Measurements from ENCODE around the gene WNK1.

WNK1 gene

DNA sequence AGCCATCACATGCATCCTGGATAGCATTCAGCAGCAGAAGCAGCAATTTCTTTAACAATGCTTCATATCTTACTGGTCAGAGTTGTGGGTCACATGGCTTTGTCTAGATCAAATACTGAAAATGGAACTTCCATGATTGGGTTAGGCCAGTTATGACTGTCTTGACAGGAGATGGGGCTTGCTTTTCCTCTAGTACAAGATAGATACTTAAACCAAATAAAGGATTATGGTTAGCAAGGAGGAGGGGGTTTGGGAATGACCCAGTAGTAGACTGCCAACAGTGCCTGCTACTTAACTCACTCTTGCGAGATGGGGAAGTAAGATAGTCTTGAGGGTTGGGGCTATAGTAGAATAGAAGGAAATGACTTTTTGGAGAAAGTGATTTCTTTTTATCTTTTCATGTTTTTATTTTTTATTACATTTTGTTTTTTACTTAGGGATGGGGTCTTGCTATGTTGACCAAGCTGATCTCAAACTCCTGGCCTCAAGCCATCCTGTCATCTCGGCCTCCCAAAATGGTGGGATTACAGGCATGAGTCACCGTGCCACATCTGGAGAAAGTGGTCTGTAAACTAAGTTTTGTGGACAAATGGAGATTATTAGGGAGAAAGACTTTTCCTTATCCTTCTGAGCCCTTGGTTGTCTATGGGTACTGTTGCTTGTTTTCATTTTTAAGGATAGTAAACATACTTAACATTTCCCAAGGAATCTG is 37.6 kb downstream of the WNK1 start (continued):
- TF ChIP-seq, protein P1, sequence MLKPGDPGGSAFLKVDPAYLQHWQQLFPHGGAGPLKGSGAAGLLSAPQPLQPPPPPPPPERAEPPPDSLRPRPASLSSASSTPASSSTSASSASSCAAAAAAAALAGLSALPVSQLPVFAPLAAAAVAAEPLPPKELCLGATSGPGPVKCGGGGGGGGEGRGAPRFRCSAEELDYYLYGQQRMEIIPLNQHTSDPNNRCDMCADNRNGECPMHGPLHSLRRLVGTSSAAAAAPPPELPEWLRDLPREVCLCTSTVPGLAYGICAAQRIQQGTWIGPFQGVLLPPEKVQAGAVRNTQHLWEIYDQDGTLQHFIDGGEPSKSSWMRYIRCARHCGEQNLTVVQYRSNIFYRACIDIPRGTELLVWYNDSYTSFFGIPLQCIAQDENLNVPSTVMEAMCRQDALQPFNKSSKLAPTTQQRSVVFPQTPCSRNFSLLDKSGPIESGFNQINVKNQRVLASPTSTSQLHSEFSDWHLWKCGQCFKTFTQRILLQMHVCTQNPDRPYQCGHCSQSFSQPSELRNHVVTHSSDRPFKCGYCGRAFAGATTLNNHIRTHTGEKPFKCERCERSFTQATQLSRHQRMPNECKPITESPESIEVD (tag by site-specific recombination; IDR thresholded peaks at IDR 0.05), result peak; percentile 66; the same call in 1 of the 2 replicates
- TF ChIP-seq MZF1 (tag by site-specific recombination; IDR thresholded peaks at IDR 0.05; ENCODE audit: borderline replicate concordance) (0 out of 2 replicates have a peak, but pooled peaks have one; percentile 26), ZBTB7A (tag by site-specific recombination; IDR thresholded peaks at IDR 0.05; ENCODE audit: low read depth) (no peak), ZNF837 (tag by site-specific recombination; IDR thresholded peaks at IDR 0.05) (no peak), ZNF221 (tag by site-specific recombination; IDR thresholded peaks at IDR 0.05; ENCODE audit: borderline replicate concordance) (no peak), ZNF214 (tag by site-specific recombination; IDR thresholded peaks at IDR 0.05; ENCODE audit: borderline replicate concordance) (no peak), BCL11A (tag by site-specific recombination; IDR thresholded peaks at IDR 0.05; ENCODE audit: low read depth) (0 out of 2 replicates have a peak, but pooled peaks have one; percentile 25), SCRT2 (tag by site-specific recombination; IDR thresholded peaks at IDR 0.05) (no peak), GFI1B (tag by site-specific recombination; IDR thresholded peaks at IDR 0.05) (no peak), TRIM28 (IDR thresholded peaks at IDR 0.05; ENCODE audit: borderline replicate concordance, low read length) (no peak), ZSCAN16 (tag by site-specific recombination; IDR thresholded peaks at IDR 0.05) (peak; percentile 85)
- TF ChIP-seq, protein P2, sequence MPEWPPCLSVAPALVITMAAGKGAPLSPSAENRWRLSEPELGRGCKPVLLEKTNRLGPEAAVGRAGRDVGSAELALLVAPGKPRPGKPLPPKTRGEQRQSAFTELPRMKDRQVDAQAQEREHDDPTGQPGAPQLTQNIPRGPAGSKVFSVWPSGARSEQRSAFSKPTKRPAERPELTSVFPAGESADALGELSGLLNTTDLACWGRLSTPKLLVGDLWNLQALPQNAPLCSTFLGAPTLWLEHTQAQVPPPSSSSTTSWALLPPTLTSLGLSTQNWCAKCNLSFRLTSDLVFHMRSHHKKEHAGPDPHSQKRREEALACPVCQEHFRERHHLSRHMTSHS (tag by site-specific recombination; IDR thresholded peaks at IDR 0.05), result no peak
- TF ChIP-seq, protein P3, sequence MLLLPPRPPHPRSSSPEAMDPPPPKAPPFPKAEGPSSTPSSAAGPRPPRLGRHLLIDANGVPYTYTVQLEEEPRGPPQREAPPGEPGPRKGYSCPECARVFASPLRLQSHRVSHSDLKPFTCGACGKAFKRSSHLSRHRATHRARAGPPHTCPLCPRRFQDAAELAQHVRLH (tag by site-specific recombination; IDR thresholded peaks at IDR 0.05), result 0 out of 2 replicates have a peak, but pooled peaks have one; percentile 31

DNA sequence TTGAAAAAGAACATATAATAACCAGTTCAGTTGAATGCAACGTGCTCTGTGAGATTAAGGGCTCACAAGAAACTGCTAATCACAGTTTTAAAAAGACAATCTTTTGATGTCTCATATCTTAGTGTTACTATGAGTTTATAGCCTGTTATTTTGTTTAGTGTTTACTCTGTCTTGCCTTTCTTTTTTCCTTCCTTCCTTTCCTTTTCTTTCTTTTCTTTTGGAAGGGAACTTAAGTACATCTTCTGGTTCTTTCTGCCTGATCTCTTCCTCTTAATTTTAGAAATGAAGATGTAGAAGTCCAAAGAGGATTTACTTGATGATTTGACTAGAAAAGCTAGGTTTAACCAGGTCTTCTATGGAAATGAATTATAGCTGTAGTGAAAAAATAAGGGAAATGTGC is 38.2 kb downstream of the WNK1 start:
- POLR2A ChIA-PET, result no interaction called here
- Histone ChIP-seq H3K36me3 (ENCODE audit: control insufficient read depth in 2 of 2, insufficient read depth in 1 of 2, low read length in 2 of 2) (no peaks in the 10 kb centered on the region; a peak in 1 of 3 replicates), H3K4me1 (ENCODE audit: control insufficient read depth, insufficient read depth, low read length) (peaks cover 32% of the 10 kb centered on the region), H3K27ac (ENCODE audit: extremely low read depth, low read depth, low read length) (no peak overlapping the region), H3K4me3 (ENCODE audit: low read depth, low read length) (no peak overlapping the region), H3K9me3 (ENCODE audit: control insufficient read depth, insufficient read depth, low read depth, low read length) (no peaks in the 10 kb centered on the region)
- CTCF ChIA-PET, result interaction anchor here (0.6 to 0.7 kb wide), 3 partner anchors 14 to 373 kb away, joined by 3 to 4 read pairs (median 4); no protein-coding TSS in a partner anchor
- peak; percentile 61 for TF ChIP-seq ZNF366 (tag by site-specific recombination; conservative IDR thresholded peaks at IDR 0.05)
- peak; percentile 49; the same call in 1 of the 2 replicates for TF ChIP-seq SP7 (tag by site-specific recombination; IDR thresholded peaks at IDR 0.05)
- TF ChIP-seq ZNF266 (tag by site-specific recombination; IDR thresholded peaks at IDR 0.05; ENCODE audit: low read depth), result no peak
- TF ChIP-seq, protein P4, sequence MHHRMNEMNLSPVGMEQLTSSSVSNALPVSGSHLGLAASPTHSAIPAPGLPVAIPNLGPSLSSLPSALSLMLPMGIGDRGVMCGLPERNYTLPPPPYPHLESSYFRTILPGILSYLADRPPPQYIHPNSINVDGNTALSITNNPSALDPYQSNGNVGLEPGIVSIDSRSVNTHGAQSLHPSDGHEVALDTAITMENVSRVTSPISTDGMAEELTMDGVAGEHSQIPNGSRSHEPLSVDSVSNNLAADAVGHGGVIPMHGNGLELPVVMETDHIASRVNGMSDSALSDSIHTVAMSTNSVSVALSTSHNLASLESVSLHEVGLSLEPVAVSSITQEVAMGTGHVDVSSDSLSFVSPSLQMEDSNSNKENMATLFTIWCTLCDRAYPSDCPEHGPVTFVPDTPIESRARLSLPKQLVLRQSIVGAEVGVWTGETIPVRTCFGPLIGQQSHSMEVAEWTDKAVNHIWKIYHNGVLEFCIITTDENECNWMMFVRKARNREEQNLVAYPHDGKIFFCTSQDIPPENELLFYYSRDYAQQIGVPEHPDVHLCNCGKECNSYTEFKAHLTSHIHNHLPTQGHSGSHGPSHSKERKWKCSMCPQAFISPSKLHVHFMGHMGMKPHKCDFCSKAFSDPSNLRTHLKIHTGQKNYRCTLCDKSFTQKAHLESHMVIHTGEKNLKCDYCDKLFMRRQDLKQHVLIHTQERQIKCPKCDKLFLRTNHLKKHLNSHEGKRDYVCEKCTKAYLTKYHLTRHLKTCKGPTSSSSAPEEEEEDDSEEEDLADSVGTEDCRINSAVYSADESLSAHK (tag by site-specific recombination; IDR thresholded peaks at IDR 0.05), result peak; percentile 80
- peak; percentile 50; the same call in 1 of the 2 replicates for TF ChIP-seq PRDM1 (tag by site-specific recombination; IDR thresholded peaks at IDR 0.05)

Measured in HEK293 (cell line).